SU-DHL-6 (cell line): ENCODE results near the gene MFN2.
A peak's percentile ranks its signal among the peaks of the same experiment; 100 is the strongest.

Experiments
- H2AFZ ChIP-seq: fragments of 200-600 bp; sonication (generic); 2 replicates; pipeline ENCODE4 v1.6.1; 2014; ENCODE audit warnings: low read depth, mild to moderate bottlenecking, moderate library complexity, mixed read lengths, antibody characterized with exemption, low read length; ENCODE audit not compliant: severe bottlenecking
- H3F3A ChIP-seq: fragments of 200-600 bp; shearing (Covaris generic); 2 replicates; pipeline ENCODE4 v1.6.0; 2016; ENCODE audit warnings: antibody characterized with exemption, mild to moderate bottlenecking; ENCODE audit not compliant: insufficient read depth
- H3K27ac ChIP-seq: fragments of 200-600 bp; sonication (generic); 2 replicates; pipeline ENCODE4 v1.5.1; 2016; ENCODE audit warnings: low read depth, mild to moderate bottlenecking, low read length, moderate library complexity, mixed read lengths
- H3K27me3 ChIP-seq: fragments of 200-600 bp; sonication (generic), shearing (Covaris generic); 2 replicates; pipeline ENCODE4 v1.6.0; 2014; ENCODE audit warnings: mild to moderate bottlenecking, low read length
- H3K36me3 ChIP-seq: fragments of 200-600 bp; sonication (generic); 2 replicates; pipeline ENCODE4 v1.6.1; 2014; ENCODE audit warnings: mild to moderate bottlenecking, low read length, mixed read lengths
- H3K4me2 ChIP-seq: fragments of 300-600, 200-600 bp; shearing (Covaris generic), sonication (generic); 2 replicates; pipeline ENCODE4 v1.6.0; 2014; ENCODE audit warnings: low read length, low read depth, mild to moderate bottlenecking; ENCODE audit not compliant: poor library complexity, severe bottlenecking
- H3K4me3 ChIP-seq: fragments of 200-600 bp; sonication (generic); 2 replicates; pipeline ENCODE4 v1.5.1; 2014; ENCODE audit warnings: antibody characterized with exemption, low read length, mild to moderate bottlenecking, mixed read lengths; ENCODE audit not compliant: insufficient read depth, poor library complexity, severe bottlenecking
- H3K79me2 ChIP-seq: fragments of 200-600 bp; sonication (generic); 2 replicates; pipeline ENCODE4 v1.6.1; 2014; ENCODE audit warnings: mild to moderate bottlenecking, low read length, moderate library complexity; ENCODE audit not compliant: insufficient read depth
- H3K9ac ChIP-seq: fragments of 200-600 bp; sonication (generic); 2 replicates; pipeline ENCODE4 v1.7.0; 2014; ENCODE audit warnings: mild to moderate bottlenecking, low read length
- H3K9me2 ChIP-seq: fragments of 200-600 bp; sonication (generic); replicated peaks from 2 replicates; pipeline ENCODE4 v1.6.1; 2014; ENCODE audit warnings: low read length; ENCODE audit not compliant: insufficient read depth
- H3K9me3 ChIP-seq: fragments of 200-600 bp; sonication (generic); 2 replicates; pipeline ENCODE4 v1.6.1; 2014; ENCODE audit warnings: low read length, mixed read lengths; ENCODE audit not compliant: insufficient read depth
- H4K20me1 ChIP-seq: fragments of 200-600 bp; sonication (generic); 2 replicates; pipeline ENCODE4 v1.6.1; 2014; ENCODE audit warnings: low read depth, mild to moderate bottlenecking, antibody characterized with exemption, low read length, moderate library complexity, mixed read lengths
- EZH2phosphoT487 ChIP-seq: fragments of 200-600 bp; sonication (generic), shearing (Covaris generic); conservative IDR thresholded peaks from 2 replicates; pipeline ENCODE4 v1.6.1; 2018; ENCODE audit warnings: mild to moderate bottlenecking, antibody characterized with exemption, low read length, moderate library complexity, mixed read lengths
- TF ChIP-seq, protein P1 (sequence below): fragments of 200-600 bp; sonication (generic); IDR thresholded peaks from one replicate; pipeline ENCODE4 v1.5.1; 2017; ENCODE audit warnings: antibody characterized with exemption, mild to moderate bottlenecking, low read length, moderate library complexity; ENCODE audit not compliant: insufficient read depth, poor library complexity, severe bottlenecking

Gene MFN2

DNA sequence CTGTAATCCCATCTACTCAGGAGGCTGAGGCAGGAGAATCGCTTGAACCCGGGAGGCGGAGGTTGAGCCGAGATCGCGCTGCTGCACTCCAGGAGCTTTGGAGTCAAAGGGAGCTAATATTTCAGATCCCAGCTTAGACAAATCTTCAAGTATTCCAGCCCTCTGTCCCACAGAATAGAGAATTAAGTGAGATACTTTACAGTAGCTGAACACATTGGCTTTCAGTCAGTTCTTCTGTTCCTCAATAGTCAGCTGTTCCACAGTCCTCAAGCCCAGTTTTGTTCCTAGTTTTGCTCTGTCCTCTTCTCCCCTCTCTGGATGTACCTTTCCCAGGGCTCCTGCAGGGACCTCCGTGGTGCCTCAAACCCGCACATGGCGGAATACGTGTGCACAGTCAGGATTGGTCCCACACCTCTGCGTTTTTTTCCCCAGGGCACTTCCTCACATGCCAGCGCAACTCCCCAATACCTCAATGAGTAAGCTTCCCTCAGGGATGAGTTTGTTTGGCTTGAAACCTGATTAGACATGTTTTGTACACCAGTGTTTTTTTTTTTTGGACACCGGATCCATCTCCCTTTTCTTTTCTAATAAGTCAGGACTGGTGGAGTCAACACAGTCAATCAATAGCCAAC is 1.2 kb downstream of the MFN2 start:
- Histone ChIP-seq H4K20me1 (no peaks in the 10 kb centered on the region), H3K9ac (peak overlapping the region; percentile 88), H3K27ac (no peak overlapping the region), H3K4me2 (peak overlapping the region; percentile 78), H2AFZ (no peak overlapping the region), H3F3A (no peaks in the 10 kb centered on the region), H3K27me3 (no peaks in the 10 kb centered on the region), H3K4me3 (peak overlapping the region; percentile 95), H3K79me2 (peaks cover 48% of the 10 kb centered on the region), H3K36me3 (no peaks in the 10 kb centered on the region), H3K9me2 (no peaks in the 10 kb centered on the region), H3K9me3 (no peaks in the 10 kb centered on the region)
- TF ChIP-seq, protein P1, sequence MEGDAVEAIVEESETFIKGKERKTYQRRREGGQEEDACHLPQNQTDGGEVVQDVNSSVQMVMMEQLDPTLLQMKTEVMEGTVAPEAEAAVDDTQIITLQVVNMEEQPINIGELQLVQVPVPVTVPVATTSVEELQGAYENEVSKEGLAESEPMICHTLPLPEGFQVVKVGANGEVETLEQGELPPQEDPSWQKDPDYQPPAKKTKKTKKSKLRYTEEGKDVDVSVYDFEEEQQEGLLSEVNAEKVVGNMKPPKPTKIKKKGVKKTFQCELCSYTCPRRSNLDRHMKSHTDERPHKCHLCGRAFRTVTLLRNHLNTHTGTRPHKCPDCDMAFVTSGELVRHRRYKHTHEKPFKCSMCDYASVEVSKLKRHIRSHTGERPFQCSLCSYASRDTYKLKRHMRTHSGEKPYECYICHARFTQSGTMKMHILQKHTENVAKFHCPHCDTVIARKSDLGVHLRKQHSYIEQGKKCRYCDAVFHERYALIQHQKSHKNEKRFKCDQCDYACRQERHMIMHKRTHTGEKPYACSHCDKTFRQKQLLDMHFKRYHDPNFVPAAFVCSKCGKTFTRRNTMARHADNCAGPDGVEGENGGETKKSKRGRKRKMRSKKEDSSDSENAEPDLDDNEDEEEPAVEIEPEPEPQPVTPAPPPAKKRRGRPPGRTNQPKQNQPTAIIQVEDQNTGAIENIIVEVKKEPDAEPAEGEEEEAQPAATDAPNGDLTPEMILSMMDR: no peak
- TF ChIP-seq EZH2phosphoT487: no peak

- TF ChIP-seq EZH2phosphoT487: no peak
- TF ChIP-seq, protein P1: peak; percentile 20
- no peaks in the 10 kb centered on the region for H3K27me3 ChIP-seq
- no peak overlapping the region for H2AFZ ChIP-seq
- no peaks in the 10 kb centered on the region for H4K20me1 ChIP-seq
- H3K9me3 ChIP-seq: no peaks in the 10 kb centered on the region
- peak overlapping the region; percentile 24; the same call in 1 of the 2 replicates for H3K27ac ChIP-seq
- peak overlapping the region; percentile 2 for H3K4me3 ChIP-seq
- peaks cover 53% of the 10 kb centered on the region for H3K79me2 ChIP-seq
- H3F3A ChIP-seq: no peaks in the 10 kb centered on the region
- H3K9ac ChIP-seq: peak overlapping the region; percentile 22; the same call in 1 of the 2 replicates
- no peaks in the 10 kb centered on the region for H3K36me3 ChIP-seq
- H3K9me2 ChIP-seq: no peaks in the 10 kb centered on the region
- peak overlapping the region; percentile 78 for H3K4me2 ChIP-seq
Measured at GRCh38 chr1:11982010-11982392, 1.8 kb downstream of the MFN2 start.

- H2AFZ ChIP-seq: no peak overlapping the region
- no peaks in the 10 kb centered on the region for H3K36me3 ChIP-seq
- H3F3A ChIP-seq: no peaks in the 10 kb centered on the region
- TF ChIP-seq EZH2phosphoT487: no peak
- H3K79me2 ChIP-seq: peaks cover 61% of the 10 kb centered on the region
- no peak overlapping the region for H3K4me3 ChIP-seq
- H4K20me1 ChIP-seq: no peaks in the 10 kb centered on the region
- H3K27me3 ChIP-seq: no peaks in the 10 kb centered on the region
- no peak overlapping the region for H3K27ac ChIP-seq
- H3K4me2 ChIP-seq: no peak overlapping the region
- H3K9me2 ChIP-seq: no peaks in the 10 kb centered on the region
- H3K9ac ChIP-seq: no peak overlapping the region
- no peaks in the 10 kb centered on the region for H3K9me3 ChIP-seq
Measured at GRCh38 chr1:11984121-11984520, 3.9 kb downstream of the MFN2 start.

DNA sequence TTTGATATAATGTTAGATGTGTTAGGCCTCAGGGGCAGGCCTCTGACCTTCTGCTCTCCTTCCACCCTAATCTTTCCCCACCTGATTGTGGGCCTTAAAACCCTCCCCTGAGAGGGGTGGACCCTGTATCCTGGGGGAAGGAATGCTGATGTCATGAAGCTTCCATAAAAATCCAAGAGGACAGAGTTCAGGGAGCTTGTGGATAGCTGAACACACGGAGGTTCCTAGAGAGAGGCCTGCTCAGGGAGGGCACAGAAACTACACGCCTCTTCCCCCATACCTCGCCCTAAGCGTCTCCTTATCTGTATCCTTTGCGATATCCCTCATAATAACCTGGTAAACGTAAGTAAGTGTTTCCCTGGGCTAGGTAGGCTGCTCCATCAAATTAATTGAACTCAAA is 4.3 kb downstream of the MFN2 start:
- Histone ChIP-seq H3K4me2 (no peak overlapping the region), H3K27me3 (no peaks in the 10 kb centered on the region), H3K9ac (no peak overlapping the region), H3K36me3 (no peaks in the 10 kb centered on the region), H3K4me3 (no peak overlapping the region), H3K27ac (no peak overlapping the region), H3K9me3 (no peaks in the 10 kb centered on the region), H2AFZ (no peak overlapping the region), H4K20me1 (no peaks in the 10 kb centered on the region), H3K9me2 (no peaks in the 10 kb centered on the region), H3K79me2 (peaks cover 62% of the 10 kb centered on the region), H3F3A (no peaks in the 10 kb centered on the region)
- TF ChIP-seq, protein P1: no peak
- TF ChIP-seq EZH2phosphoT487: no peak
